Glomerular endothelial cell (primary cell): ENCODE results near the gene RPS26. TPM values are rescaled to one million over a fixed set of nuclear protein-coding genes. Genes with fewer than 3 reads are reported as not detected.
"Not testable (repeated sequence)": the region's sequence is repeated elsewhere in the genome, so short reads cannot be mapped to it uniquely, and the experiment has no call there.

Experiments used
- DNase-seq: peaks from one replicate; pipeline ENCODE4 v3.0.0-alpha.2; 2011; ENCODE audit warnings: low read depth, low spot score; ENCODE audit errors: extremely low read depth
- total RNA-seq: library from RNA; depleted of rRNA; stranded (reverse); fragments of >200 nt; gene quantifications from 2 replicates; pipeline ENCODE4 v1.2.3, GENCODE V29; 2015

RPS26 gene
- total RNA-seq, 1 donor from 2014 or later = 971 TPM

DNA sequence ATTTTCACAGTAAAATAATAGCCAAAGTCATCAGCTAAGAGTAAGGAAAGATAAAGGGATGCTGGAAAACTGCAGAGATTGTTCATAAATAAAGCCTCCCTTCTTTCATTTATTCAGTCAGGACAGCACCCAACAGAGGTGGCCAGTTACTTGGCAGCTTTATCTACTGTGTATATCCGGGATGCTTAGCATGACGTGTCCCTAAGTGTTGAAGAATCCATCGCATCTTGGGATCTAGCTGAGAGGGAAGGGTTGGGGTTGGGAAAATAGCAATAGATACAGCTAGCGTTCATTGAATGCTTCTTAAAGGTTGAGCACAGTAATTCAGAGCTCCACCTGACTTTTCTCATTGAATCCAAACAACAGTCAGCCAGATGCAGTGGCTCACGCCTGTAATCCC, 32.7 kb downstream of the RPS26 start:
- no peak for DNase-seq

DNA sequence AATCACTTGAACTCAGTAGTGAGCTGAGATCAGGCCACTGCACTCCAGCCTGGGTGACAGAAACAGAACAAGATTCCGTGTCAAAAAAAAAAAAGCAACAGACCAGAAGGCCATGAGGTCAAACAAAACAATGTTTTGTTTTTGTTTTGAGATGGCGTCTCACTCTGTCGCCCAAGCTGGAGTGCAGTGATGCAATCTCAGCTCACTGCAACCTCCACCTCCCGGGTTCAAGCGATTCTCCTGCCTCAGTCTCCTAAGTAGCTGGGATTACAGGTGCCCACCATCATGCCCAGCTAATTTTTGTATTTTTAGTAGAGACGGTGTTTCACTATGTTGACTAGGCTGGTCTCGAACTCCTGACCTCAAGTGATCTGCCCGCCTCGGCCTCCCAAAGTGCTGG, 36.2 kb downstream of the RPS26 start:
- not testable (repeated sequence) for DNase-seq

GRCh38 chr12:56078427-56078826, 36.7 kb downstream of the RPS26 start:
- DNase-seq = no peak

- no peak for DNase-seq
Observed at GRCh38 chr12:56078931-56079722, 37.4 kb downstream of the RPS26 start.

DNA sequence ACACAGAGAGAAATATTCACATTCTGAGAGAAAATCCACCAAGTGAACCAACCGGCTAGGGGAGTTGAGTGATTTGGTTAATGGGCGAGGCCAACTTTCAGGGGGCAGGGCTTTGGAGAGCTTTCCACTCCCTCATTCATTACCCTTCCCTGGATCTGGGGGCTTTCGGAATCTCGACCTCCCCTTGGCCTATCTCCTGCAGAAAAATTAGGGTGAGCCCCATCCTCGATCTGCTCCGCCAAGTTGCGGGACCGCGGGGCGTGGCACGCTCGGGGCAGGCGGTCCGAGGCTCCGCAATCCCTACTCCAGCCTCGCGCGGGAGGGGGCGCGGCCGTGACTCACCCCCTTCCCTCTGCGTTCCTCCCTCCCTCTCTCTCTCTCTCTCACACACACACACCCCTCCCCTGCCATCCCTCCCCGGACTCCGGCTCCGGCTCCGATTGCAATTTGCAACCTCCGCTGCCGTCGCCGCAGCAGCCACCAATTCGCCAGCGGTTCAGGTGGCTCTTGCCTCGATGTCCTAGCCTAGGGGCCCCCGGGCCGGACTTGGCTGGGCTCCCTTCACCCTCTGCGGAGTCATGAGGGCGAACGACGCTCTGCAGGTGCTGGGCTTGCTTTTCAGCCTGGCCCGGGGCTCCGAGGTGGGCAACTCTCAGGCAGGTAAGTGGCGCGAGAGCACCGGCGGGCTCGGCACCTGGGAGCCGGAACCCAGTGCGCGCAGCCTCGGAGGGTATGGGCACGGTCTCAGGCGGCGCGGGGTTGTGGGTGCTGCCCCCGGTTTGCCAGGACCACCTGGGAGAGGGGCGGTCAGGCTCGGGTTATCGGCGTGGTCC, 38.2 kb downstream of the RPS26 start, which contains the start of gene ERBB3:
Gene ERBB3 (plus strand): TSS at position 443 of the 833 bp plus-strand sequence. CDS start 136 bp downstream, at position 579.
- no peak for DNase-seq

- DNase-seq = no peak
Observed at GRCh38 chr12:56080556-56081138, 38.9 kb downstream of the RPS26 start.

DNA sequence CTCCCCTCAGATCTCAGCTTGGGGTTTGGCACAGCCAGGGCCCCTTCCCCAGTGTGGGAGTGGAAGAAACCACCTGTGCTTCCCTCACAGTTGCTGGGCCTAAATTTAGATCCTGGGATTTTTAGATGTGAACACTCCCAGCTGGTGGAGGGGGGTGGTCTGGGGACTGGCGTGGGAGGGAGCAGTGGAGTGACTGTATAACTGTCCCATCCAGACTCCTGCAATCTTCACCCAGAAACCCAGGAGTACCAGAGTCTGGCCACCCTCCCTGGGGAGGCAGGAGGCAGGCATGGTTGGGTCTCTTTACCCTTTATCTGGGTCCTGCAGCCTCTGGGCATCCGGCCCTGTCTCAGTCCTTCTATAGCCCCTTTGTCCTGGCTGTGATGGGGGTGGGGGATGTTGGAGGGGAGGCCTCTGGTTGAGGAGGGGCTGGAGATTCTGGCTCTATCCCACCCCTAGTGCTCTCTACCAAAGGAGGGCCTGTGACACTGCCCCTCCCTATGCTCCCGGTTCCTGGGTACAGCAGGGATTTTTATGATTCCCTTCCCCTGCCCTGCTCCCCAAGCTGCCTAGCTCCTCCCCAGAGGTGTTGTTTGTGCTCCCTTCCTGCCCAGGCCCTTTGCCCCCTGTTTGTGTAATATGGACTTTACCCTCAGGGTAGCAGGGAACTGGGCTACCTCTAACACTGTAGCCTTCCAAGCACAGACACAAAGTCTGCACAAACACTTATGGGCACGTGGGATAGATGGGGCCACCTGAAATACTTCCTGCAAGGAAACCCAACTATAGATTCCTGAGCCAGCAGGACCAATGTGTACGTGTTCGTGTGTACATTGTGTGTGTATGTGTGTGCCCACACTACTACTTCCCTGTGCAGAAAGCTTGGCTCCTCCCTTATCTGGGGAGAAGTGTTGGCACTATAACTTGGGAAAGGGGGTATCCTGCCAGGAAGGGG, 40.0 kb downstream of the RPS26 start:
- DNase-seq = no peak

DNA sequence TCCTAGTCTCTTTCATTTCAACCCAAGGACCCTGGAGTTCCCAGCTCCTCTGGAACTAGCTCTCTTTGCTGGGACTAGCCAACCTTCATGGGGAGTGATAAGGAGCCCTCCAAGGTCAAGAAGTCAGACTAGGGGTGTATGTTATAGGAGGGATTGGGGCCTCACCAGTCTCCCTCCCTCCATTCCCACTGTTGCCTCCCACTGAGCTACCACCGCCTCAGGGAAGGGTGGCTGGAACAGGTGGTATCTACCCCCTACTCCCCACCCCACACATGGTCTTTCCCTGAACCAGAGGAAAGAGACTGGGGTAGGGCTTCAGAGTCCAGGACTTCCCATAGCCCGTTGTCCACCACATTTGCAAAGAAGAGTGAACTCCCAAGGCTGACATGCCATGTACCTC, 40.7 kb downstream of the RPS26 start:
- no peak for DNase-seq

DNA sequence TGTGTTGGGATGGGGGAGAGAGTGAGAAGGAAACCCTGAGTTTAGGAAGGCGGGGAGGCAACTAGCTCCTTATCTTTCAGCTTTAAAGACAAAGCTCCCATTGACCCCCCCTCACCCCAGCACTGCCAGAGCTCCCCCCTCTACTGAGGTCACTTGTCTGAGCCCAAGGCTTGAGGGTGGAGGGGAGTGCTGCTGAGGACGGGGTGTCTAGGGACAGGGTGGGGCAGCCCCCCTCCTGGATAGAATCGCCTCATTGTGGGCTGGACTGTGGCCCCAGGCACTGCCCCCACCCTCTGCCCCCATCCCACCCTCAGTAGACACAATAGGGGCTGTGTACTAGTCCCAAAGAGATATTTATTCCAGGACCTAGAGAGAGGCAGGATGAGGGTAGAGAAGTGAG, 41.2 kb downstream of the RPS26 start:
- DNase-seq = no peak

DNA sequence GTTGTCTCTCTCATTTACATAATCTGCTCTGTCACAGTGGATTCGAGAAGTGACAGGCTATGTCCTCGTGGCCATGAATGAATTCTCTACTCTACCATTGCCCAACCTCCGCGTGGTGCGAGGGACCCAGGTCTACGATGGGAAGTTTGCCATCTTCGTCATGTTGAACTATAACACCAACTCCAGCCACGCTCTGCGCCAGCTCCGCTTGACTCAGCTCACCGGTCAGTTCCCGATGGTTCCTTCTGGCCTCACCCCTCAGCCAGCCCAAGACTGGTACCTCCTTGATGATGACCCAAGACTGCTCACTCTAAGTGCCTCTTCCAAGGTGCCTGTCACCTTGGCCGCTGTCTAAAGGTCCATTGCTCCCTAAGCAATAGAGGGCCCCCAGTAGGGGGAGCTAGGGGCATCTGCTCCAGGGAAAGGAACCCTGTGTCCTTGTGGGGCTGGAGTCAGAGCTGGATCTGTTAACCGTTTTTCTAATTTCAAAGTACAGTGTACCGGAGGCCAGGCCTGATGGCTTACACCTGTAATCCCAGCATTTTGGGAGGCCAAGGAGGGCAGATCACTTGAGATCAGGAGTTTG, 43.3 kb downstream of the RPS26 start:
- DNase-seq = no peak

- no peak for DNase-seq
Observed at GRCh38 chr12:56086096-56086495, 44.4 kb downstream of the RPS26 start.

DNA sequence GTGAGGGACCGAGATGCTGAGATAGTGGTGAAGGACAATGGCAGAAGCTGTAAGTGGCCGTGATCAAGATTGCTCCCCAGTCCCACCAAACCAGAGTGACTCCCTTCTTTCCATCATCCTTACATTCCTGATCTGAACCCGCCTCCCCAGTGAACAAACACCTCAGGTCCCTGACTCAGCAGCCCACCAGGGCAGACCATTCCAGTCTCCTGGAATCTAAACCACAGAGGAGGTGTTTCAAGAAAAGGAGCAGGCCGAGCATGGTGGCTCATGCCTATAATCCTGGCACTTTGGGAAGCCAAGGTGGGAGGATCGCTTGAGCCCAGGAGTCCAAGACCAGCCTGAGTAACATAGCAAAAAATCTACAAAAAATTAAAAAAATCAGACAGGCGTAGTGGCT, 44.9 kb downstream of the RPS26 start:
- DNase-seq = no peak

GRCh38 chr12:56087220-56087619, 45.5 kb downstream of the RPS26 start:
- DNase-seq = no peak

Other genes starting within 250 kb of the RPS26 start
- 94.4 and 103 TPM in 2 replicates for gene SARNP, start 224.2 kb upstream of the RPS26 start, total RNA-seq
- 22.9 and 31.3 TPM in 2 replicates for gene ORMDL2, start 223.9 kb upstream of the RPS26 start, total RNA-seq
- gene DNAJC14, start 212.3 kb upstream of the RPS26 start, total RNA-seq = 25.1 and 43.9 TPM in 2 replicates
- 0.99 and 5.6 TPM in 2 replicates for gene MMP19, start 199.0 kb upstream of the RPS26 start, total RNA-seq
- gene PYM1, start 114.0 kb upstream of the RPS26 start, total RNA-seq = 31.8 and 35.8 TPM in 2 replicates
- 49.8 and 53.7 TPM in 2 replicates for gene DGKA, start 110.8 kb upstream of the RPS26 start, total RNA-seq
- gene PMEL, start 75.9 kb upstream of the RPS26 start, total RNA-seq = 0.58 and 1.1 TPM in 2 replicates
- gene CDK2, start 75.1 kb upstream of the RPS26 start, total RNA-seq = 20.2 and 28.4 TPM in 2 replicates
- gene RAB5B, start 67.8 kb upstream of the RPS26 start, total RNA-seq = 76.2 and 88.7 TPM in 2 replicates
- 13.3 and 14.3 TPM in 2 replicates for gene SUOX, start 44.6 kb upstream of the RPS26 start, total RNA-seq
- gene IKZF4, start 20.9 kb upstream of the RPS26 start, total RNA-seq = 1.8 and 4.9 TPM in 2 replicates
- gene ERBB3, start 38.2 kb downstream of the RPS26 start, total RNA-seq = 0.53 TPM in 1 of 2 replicates, not detected in the other
- gene PA2G4, start 62.6 kb downstream of the RPS26 start, total RNA-seq = 113 and 125 TPM in 2 replicates
- gene RPL41, start 74.7 kb downstream of the RPS26 start, total RNA-seq = 1,895 and 2,713 TPM in 2 replicates
- gene ZC3H10, start 76.3 kb downstream of the RPS26 start, total RNA-seq = 3.0 and 4.1 TPM in 2 replicates
- 269 and 275 TPM in 2 replicates for gene ESYT1, start 86.3 kb downstream of the RPS26 start, total RNA-seq
- 103 and 104 TPM in 2 replicates for gene MYL6B, start 110.7 kb downstream of the RPS26 start, total RNA-seq
- gene MYL6, start 116.4 kb downstream of the RPS26 start, total RNA-seq = 2,948 and 3,870 TPM in 2 replicates
- 51.1 and 78.9 TPM in 2 replicates for gene SMARCC2, start 147.6 kb downstream of the RPS26 start, total RNA-seq
- 40.5 and 41.5 TPM in 2 replicates for gene RNF41, start 180.0 kb downstream of the RPS26 start, total RNA-seq
- gene NABP2, start 182.4 kb downstream of the RPS26 start, total RNA-seq = 26.7 and 33.5 TPM in 2 replicates
- not detected in 2 replicates for gene SLC39A5, start 188.1 kb downstream of the RPS26 start, total RNA-seq
- gene ANKRD52, start 216.5 kb downstream of the RPS26 start, total RNA-seq = 34.4 and 55.6 TPM in 2 replicates
- 9.2 and 15.9 TPM in 2 replicates for gene COQ10A, start 225.0 kb downstream of the RPS26 start, total RNA-seq